Measurements from ENCODE around the gene CD80.
"Not testable (repeated sequence)": the region's sequence is repeated elsewhere in the genome, so short reads cannot be mapped to it uniquely, and the experiment has no call there.

The CD80 gene

DNA sequence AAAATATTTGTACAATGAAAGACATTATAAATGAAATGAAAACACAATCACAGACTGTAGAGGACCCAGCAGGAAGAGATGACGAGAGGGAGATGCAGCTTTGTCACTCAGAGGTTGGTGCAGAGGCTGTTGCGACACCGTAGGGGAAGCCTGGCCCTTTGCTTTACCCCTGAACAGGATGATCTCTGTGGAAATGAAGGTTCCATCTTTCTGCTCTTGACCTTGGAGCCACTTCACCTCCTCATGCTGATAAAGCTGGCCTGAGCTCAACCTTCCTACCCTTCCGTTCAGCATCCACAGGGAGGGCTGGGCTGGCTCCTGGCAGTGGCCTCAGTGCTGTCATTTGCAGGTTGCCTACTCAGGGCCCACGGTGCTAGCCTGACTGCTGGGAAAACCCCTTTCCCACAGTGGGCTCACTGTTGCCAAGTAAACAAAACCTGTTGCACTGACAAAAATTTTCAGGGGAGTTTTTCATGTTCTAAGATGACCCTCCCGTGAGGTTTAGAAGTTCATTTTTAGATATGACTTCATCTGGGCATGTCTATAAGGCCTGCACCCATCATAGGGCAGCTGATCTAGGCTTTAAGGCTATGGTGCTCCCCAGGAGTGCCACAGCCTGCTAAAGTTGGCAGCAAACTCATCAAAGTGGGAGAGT lies 3.0 kb upstream of the CD80 start:
- Histone ChIP-seq H3K4me1 (peaks cover 6% of the 10 kb centered on the region; the same call in 1 of the 2 replicates), H3K4me3 (no peak overlapping the region), H3K27me3 (no peaks in the 10 kb centered on the region), H3K27ac (no peak overlapping the region), H3K9ac (no peak overlapping the region), H3K36me3 (no peaks in the 10 kb centered on the region), H3K4me2 (peak overlapping the region; percentile 9; the same call in 1 of the 2 replicates), H3K9me3 (0 out of 2 replicates have a peak, but pooled peaks cover 3% of the 10 kb centered on the region), H4K20me1 (no peaks in the 10 kb centered on the region)
- TF ChIP-seq Cebpa-rat (IDR thresholded peaks at IDR 0.05): peak; percentile 73

DNA sequence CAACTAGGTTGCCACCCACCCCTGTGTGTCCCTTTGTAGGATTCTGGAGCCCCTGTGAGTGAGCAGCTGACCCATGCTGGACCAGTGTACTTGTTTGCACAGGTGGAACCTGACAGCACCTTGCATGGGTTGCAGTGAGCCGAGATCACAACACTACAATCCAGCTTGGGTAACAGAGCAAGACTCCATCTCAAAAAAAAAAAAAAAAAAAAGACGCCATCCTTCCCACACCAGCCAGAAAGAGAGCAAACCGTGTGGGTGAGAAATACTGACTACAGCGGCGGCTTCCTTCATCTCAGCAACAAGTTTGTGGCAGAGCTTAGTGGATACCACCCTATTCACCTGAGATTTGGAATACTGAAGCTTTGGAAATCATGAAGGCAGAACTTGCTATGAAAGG lies 746 bp upstream of the CD80 start:
- TF ChIP-seq Cebpa-rat (IDR thresholded peaks at IDR 0.05): no peak
- 0 out of 2 replicates have a peak, but pooled peaks cover 3% of the 10 kb centered on the region for H3K9me3 ChIP-seq
- H3K9ac ChIP-seq: no peak overlapping the region
- H3K36me3 ChIP-seq: no peaks in the 10 kb centered on the region
- H3K4me2 ChIP-seq: no peak overlapping the region
- no peaks in the 10 kb centered on the region for H4K20me1 ChIP-seq
- no peaks in the 10 kb centered on the region for H3K27me3 ChIP-seq
- H3K4me3 ChIP-seq: no peak overlapping the region
- H3K27ac ChIP-seq: no peak overlapping the region
- H3K4me1 ChIP-seq: peaks cover 6% of the 10 kb centered on the region; the same call in 1 of the 2 replicates

DNA sequence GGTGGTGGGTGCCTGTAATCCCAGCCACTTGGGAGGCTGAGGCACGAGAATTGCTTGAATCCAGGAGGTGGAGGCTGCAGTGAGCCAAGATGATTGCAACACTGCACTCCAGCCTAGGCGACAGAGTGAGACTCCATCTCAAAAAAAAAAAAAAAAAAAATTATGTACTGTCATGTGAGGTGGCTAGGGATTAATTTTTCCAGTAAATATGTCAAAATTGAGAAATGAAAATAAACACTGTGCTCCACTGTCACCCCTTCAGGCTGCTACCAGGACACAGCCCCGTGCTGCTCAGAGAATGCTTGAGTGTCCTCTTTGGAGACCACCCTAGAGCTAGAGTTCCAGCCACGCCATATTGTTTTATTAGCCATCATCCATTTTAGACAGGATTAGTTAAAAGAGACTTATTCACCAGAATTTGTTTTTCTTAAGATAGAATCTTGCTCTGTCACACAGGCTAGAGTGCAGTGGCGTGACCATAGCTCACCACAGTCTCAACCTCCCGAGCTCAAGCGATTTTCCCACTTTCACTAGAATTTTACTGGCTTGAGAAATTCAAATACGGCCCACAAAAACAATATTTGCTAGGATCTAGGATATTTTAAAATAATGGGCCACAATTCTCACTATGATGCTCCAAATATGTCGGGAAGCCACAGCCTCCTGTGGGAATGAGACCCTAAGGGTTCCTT lies 642 bp downstream of the CD80 start:
- Histone ChIP-seq H4K20me1 (no peaks in the 10 kb centered on the region), H3K4me3 (no peak overlapping the region), H3K27ac (no peak overlapping the region), H3K4me1 (peaks cover 6% of the 10 kb centered on the region; the same call in 1 of the 2 replicates), H3K36me3 (no peaks in the 10 kb centered on the region), H3K4me2 (no peak overlapping the region), H3K9me3 (no peaks in the 10 kb centered on the region), H3K9ac (no peak overlapping the region), H3K27me3 (no peaks in the 10 kb centered on the region)
- no peak for TF ChIP-seq Cebpa-rat (IDR thresholded peaks at IDR 0.05)

DNA sequence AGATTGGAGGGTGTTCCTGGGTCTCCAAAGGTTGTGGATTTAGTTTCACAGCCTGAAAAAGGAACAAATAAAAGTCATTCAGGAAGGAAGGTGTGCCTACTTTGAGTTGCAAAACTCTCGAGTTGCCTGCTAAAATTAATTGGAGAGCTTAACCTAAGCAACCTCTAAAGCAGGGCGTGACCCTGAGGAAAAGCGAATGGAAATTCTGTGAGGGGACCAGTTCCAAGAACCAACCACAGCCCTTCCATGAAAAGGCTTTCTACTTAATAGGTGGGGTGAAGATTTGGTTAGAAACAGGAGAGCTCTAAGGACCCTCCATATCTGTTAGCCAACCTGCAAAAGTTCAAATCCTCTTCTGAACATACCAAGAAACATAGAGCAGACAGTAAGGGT lies 1.5 kb downstream of the CD80 start:
- H3K27ac ChIP-seq: no peak overlapping the region
- H3K36me3 ChIP-seq: no peaks in the 10 kb centered on the region
- H3K4me3 ChIP-seq: no peak overlapping the region
- no peaks in the 10 kb centered on the region for H4K20me1 ChIP-seq
- no peak overlapping the region for H3K4me2 ChIP-seq
- no peaks in the 10 kb centered on the region for H3K9me3 ChIP-seq
- TF ChIP-seq Cebpa-rat (IDR thresholded peaks at IDR 0.05): no peak
- H3K4me1 ChIP-seq: peaks cover 6% of the 10 kb centered on the region; the same call in 1 of the 2 replicates
- no peaks in the 10 kb centered on the region for H3K27me3 ChIP-seq
- no peak overlapping the region for H3K9ac ChIP-seq

DNA sequence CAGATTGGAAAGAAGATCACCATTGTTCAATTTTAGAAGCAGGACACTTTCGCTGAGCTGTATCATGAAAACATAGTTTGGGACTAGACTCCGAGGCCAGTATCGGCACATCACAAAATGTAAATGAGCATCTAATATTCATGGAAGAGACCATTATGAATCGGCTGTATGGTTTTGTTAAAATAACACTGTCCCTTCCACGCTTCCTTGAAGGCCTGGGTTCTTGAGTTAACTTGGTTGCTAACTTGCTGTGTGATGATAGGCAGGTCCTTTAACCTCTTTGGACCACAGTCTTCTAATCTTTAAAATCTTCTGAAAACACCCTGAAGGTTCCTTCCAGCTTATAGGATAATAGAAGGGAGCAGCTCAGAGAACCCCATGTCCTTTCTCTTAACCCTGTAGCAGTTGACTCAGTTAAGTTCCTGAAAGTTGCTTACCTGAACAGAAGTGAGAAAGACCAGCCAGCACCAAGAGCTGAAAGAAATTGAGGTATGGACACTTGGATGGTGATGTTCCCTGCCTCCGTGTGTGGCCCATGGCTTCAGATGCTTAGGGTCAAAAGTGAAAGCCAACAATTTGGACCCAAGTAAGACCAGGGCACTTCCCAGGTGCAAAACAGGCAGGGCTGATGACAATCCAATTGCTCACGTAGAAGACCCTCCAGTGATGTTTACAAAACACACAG lies 2.1 kb downstream of the CD80 start:
- no peak overlapping the region for H3K9ac ChIP-seq
- no peaks in the 10 kb centered on the region for H3K27me3 ChIP-seq
- H3K4me3 ChIP-seq: no peak overlapping the region
- H3K4me1 ChIP-seq: peaks cover under 1% of the 10 kb centered on the region; the same call in 1 of the 2 replicates
- no peak for TF ChIP-seq Cebpa-rat (IDR thresholded peaks at IDR 0.05)
- no peak overlapping the region for H3K27ac ChIP-seq
- H4K20me1 ChIP-seq: no peaks in the 10 kb centered on the region
- H3K9me3 ChIP-seq: no peaks in the 10 kb centered on the region
- H3K4me2 ChIP-seq: no peak overlapping the region
- H3K36me3 ChIP-seq: no peaks in the 10 kb centered on the region

DNA sequence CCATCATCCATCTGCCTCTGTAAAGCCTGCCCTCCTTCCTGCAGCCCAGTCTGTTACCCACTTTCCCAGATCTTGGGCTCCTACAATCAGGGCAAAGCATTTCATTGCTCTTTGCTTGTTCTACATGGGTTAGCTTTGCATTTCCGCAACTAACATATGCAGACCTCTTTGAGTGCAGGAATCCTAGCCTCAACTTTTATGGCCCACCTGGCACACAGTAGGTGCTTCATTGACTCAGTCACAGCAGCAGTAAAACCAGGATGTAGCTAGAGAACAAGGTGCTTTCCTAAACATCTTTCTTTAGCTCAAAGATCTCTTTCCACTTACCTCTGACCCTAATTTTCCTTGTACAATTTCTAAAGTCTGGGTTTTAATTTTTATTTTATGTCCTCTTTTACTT lies 3.5 kb downstream of the CD80 start:
- H3K4me3 ChIP-seq: no peak overlapping the region
- H3K4me2 ChIP-seq: no peak overlapping the region
- no peaks in the 10 kb centered on the region for H3K27me3 ChIP-seq
- no peaks in the 10 kb centered on the region for H3K9me3 ChIP-seq
- no peak overlapping the region for H3K9ac ChIP-seq
- no peak overlapping the region for H3K27ac ChIP-seq
- H3K4me1 ChIP-seq: no peaks in the 10 kb centered on the region
- no peaks in the 10 kb centered on the region for H4K20me1 ChIP-seq
- no peak for TF ChIP-seq Cebpa-rat (IDR thresholded peaks at IDR 0.05)
- H3K36me3 ChIP-seq: no peaks in the 10 kb centered on the region

DNA sequence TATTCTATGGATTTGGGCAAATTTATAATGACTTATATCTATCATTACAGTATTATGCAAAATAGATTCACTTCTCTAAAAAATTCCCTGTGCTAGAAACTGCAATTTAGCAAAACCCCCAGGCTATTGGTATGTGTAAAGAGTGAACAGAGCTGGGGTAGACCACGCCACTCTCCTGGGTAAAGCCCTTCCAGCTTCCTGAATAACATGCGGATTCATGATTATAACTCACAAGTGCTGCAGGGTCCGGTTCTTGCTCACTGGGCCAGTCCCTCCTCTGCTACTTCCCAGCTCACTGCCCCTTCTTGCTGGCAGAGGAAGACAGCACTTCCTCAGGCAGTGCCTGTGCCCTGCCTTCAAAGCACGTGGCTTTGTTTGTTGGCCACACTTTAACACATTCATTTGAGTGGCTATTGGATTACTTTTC lies 4.1 kb downstream of the CD80 start:
- Histone ChIP-seq H3K27ac (no peak overlapping the region), H3K4me2 (no peak overlapping the region), H3K4me3 (no peak overlapping the region), H3K27me3 (no peaks in the 10 kb centered on the region), H3K9ac (no peak overlapping the region), H3K9me3 (no peaks in the 10 kb centered on the region), H4K20me1 (no peaks in the 10 kb centered on the region), H3K4me1 (no peaks in the 10 kb centered on the region), H3K36me3 (no peaks in the 10 kb centered on the region)
- no peak for TF ChIP-seq Cebpa-rat (IDR thresholded peaks at IDR 0.05)

DNA sequence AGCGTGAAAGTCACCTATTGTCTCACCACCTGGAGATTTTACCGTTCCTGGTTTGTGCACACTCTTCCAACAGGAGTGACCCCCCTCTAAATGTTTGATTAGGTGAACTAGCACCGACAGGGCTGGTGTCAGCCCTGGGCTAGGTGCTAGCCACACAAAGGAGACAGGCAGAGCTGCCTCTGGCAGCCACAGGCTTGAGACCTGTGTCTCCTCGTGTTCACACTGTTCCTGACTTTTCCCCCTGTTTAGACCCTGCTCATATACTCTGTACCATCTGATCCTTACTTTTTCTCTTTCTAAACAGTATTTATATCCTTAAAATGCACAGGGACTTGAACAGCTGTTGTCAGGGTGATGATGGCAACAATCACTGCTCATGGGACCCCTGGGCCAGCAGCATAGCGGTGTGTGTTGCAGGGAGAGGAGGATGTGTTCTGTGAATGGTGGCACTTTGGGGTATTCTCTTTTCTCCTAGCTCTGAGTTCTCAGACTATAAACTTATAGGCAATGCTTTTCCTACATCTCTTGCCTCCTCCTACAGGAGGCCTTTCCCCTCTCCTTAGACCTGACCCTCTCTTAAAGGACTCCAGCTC lies 5.5 kb downstream of the CD80 start:
- Histone ChIP-seq H3K9ac (no peak overlapping the region), H3K4me1 (no peaks in the 10 kb centered on the region), H3K27me3 (no peaks in the 10 kb centered on the region), H3K27ac (no peak overlapping the region), H3K36me3 (no peaks in the 10 kb centered on the region), H3K4me2 (no peak overlapping the region), H3K9me3 (no peaks in the 10 kb centered on the region), H4K20me1 (no peaks in the 10 kb centered on the region), H3K4me3 (no peak overlapping the region)
- no peak for TF ChIP-seq Cebpa-rat (IDR thresholded peaks at IDR 0.05)

DNA sequence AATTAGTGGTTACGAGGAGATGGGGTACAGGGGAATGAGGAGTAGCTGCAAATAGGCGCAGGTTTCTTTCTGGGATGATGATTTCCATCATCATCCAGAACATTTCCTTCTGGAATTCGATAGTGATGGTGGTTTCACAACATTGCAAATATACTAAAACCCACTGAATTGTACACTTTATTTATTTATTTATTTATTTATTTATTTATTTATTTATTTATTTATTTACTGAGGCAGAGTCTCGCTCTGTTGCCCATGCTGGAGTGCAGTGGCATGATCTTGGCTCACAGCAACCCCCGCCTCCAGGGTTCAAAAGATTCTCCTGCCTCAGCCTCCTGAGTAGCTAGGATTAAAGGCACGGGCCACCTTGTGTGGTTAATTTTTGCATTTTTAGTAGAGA lies 6.5 kb downstream of the CD80 start:
- H3K36me3 ChIP-seq, H3K4me1 ChIP-seq, H3K4me3 ChIP-seq, H3K27me3 ChIP-seq, H3K9me3 ChIP-seq, H4K20me1 ChIP-seq, H3K9ac ChIP-seq, H3K4me2 ChIP-seq, H3K27ac ChIP-seq: not testable (repeated sequence)

DNA sequence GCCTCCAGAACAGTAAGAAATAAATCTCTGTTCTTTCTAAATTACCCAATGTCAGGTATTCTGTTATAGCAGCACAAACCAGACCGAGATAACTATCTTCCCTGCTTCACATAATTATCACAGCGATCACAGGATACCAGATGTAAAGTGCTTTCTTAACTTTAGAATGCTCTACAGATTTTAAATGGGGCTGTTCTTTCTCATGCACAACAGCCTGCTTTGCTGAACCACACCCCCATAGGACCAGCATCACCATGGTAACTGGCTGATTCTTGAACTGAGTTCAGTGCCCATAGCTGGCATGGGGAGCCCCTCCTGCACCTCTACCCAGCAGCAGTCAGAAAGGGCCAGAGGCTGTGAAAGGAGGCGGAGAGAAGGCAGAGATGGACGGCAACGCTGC lies 7.8 kb downstream of the CD80 start:
- Histone ChIP-seq H3K27ac (no peak overlapping the region), H3K9ac (no peak overlapping the region), H3K4me1 (no peaks in the 10 kb centered on the region), H3K4me3 (no peak overlapping the region), H3K36me3 (no peaks in the 10 kb centered on the region), H3K27me3 (no peaks in the 10 kb centered on the region), H4K20me1 (no peaks in the 10 kb centered on the region), H3K9me3 (no peaks in the 10 kb centered on the region), H3K4me2 (no peak overlapping the region)
- TF ChIP-seq Cebpa-rat (IDR thresholded peaks at IDR 0.05): no peak

All from BLaER1 (cell line).